Measurements from ENCODE around the gene SLC4A11.

The SLC4A11 gene

GRCh38 chr20:3239026-3239866, at the start of gene SLC4A11:
SLC4A11 (minus strand) TSS chr20:3239190; CDS start chr20:3239137, 53 bp downstream.
- peak in 1 of 2 donors; percentile 36 for DNase-seq (ENCODE audit: low read depth in 2 of 2)

DNA sequence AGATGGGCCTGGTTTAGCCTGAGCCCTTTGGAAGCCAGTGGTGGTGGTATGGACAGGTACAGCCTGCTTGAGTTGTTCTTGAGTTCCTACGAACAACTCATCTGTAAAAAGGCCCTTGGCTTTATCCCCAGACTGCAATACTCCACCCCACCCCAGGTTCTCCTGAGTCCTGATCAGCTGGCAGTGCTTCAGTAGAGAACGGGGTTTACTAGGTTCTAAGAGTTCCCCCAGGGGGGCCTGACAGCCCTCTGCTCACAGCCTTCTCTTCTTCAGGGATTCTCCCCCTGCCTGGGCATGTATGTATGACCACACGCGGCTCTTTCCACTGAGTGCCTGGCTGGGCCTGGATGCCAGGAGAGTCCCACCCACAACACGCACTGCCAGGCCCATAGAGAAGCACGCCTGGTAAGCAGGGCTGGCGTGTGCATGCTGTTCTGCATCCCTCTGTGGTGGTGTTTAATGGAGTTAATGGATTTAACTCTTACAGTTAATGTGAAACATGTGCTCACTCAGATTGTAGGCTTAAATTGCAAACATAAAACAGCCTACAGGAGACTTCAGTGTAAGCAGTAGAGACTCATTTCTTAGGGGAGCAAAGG, 44.3 kb upstream of the SLC4A11 start:
- no peak for DNase-seq (ENCODE audit: low read depth in 2 of 2)

DNA sequence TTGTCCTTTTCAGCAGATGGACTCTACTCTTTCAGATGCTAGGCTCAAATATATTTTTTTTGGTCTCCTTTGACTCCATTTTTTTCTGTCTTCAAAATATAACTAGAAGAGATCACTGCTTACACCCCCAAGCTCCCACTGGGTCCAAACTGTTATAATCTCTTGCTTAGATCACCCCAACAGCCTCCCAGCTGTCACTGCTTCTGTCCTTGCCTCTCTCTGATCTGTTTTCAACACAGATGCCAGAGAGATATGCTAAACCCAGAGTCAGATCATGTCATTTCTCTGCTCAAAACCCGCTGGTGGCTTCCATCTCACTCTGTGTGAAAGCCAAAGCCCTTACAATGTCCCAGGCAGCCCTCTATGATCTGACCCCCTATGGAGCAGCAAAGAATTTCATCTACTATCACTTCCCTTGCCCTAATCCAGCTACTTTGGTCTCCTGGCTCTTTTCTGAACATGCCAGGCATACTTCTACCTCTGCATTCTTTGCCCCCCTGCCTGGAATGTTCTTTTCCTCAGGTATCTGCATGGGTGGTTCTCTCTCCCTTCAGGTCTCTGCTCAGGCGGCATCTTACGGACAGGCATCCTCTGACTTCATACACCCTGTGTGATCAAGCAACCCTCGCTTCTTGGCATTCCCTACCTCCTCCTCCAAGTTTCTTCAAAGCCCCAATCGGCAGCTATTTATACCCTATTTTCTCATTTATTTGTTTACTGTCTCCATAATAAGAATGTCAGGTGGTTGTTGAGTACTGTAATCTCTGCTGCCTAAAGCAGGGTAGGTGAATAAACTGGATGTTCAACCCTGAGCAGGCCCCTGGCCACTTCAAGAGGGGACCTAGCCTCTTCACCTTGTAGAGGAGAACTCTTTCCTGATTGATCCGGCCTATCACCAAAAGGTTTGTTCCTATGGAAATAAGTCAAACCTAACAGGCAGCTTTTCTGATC, 43.6 kb upstream of the SLC4A11 start:
- no peak for DNase-seq (ENCODE audit: low read depth in 2 of 2)

DNA sequence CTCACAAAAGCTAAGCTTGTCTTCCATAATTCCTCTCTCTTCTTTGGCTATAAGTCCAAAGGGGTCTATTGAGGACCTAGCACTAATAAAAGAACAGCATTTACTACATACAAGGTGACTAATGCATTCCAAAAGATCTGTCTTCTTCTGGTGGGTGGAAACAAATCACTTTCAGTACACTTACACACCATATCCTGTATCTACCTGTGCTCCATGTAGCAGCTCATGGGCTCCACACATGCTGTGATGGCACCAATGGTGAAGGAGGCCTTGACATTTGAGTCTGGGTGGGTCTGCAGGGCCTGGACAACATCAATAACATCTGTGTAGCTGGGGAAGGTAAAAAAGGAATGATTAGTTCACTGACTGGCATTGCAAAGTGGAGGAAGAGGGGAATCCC, 42.4 kb upstream of the SLC4A11 start:
- no peak for DNase-seq (ENCODE audit: low read depth in 2 of 2)

GRCh38 chr20:3279761-3280160, 40.8 kb upstream of the SLC4A11 start:
- no peak for DNase-seq (ENCODE audit: low read depth in 2 of 2)

GRCh38 chr20:3277686-3278465, 38.9 kb upstream of the SLC4A11 start:
- DNase-seq (ENCODE audit: low read depth in 2 of 2), result no peak

DNA sequence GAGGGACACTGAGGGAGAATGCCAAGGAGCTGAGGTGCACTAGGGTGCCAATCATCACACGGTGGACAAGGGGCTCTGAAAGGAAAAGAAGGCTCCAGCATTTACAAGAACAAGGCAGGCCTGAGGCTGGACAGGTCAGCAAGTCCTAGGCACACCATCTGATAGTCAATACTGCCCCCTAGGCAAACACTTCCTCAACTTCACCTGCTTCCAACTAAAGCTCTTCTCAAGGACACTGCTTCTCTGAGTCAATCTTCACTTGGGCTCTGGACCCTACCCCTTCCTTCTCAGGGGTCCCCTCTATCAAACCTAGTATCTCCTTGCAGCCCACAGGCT, 37.7 kb upstream of the SLC4A11 start:
- no peak for DNase-seq (ENCODE audit: low read depth in 2 of 2)

GRCh38 chr20:3275966-3276679, 37.1 kb upstream of the SLC4A11 start:
- DNase-seq (ENCODE audit: low read depth in 2 of 2), result no peak

DNA sequence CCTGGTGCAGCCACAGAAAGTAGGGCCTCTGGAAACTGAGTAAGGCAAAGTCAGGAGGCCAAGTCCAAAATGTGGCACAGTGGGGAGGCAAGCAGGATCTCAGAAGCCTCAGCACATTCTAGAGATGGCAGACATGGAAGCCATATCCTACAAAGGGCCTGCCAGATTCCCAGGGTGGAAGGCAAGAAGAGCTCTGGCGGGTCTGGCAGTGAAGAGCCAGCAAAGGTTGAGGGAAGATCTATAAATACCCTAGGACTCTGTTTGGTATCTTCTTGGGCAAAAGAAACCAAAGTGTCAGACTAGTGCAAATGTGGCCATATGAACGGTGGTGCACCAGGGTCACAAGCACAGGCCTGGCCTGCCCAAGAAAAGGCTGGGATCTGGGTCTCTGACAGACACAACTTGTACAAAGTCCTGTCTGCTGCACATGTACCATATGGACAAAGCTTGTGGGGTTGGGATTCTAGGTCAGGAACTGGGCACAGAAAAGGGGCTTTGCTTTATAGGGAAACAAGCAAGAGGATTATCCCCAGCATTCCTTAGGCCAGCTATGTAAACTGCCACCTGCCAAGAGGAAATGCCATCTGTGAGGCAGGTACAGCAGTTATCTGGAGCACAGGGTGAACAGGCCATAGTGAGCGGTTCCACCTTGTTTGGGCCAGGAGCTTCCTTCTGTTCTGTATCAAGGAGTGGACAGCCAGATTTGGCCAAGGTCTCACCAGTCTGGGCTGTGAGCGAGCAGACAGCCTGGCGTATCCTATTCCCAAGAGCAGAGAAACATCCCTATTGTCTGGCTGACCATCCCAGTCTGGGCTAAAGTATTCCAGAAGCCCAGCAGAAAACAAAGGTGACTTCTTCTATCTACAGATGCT, 36.3 kb upstream of the SLC4A11 start:
- no peak for DNase-seq (ENCODE audit: low read depth in 2 of 2)

GRCh38 chr20:3273371-3273770, 34.4 kb upstream of the SLC4A11 start:
- DNase-seq (ENCODE audit: low read depth in 2 of 2), result no peak

- DNase-seq (ENCODE audit: low read depth in 2 of 2), result no peak
These were observed 31.1 kb upstream of the SLC4A11 start for GRCh38 chr20:3270051-3270450.

- DNase-seq (ENCODE audit: low read depth in 2 of 2), result no peak
These were observed 23.6 kb upstream of the SLC4A11 start for GRCh38 chr20:3262566-3262965.

DNA sequence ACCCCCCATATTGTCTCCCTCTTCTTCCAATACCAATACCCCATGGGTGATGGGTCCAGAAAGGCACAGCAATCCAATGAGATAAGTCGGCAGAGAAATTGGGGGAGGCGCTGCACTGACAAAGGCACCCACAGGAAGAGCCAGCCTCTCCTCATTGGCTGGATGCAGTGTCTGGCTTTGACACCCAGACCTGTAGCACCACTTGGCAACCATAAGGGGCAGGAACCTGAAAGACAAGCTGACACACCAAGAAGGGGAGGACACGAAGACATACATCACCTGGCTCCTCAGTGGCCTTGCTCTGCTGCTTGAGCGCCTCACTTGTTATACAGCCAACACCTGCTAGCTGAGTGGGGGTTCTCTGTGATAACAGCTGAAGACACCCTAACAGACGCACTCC, 19.4 kb upstream of the SLC4A11 start:
- DNase-seq (ENCODE audit: low read depth in 2 of 2), result no peak

- DNase-seq (ENCODE audit: low read depth in 2 of 2), result no peak
These were observed 16.7 kb upstream of the SLC4A11 start for GRCh38 chr20:3255728-3256127.

DNA sequence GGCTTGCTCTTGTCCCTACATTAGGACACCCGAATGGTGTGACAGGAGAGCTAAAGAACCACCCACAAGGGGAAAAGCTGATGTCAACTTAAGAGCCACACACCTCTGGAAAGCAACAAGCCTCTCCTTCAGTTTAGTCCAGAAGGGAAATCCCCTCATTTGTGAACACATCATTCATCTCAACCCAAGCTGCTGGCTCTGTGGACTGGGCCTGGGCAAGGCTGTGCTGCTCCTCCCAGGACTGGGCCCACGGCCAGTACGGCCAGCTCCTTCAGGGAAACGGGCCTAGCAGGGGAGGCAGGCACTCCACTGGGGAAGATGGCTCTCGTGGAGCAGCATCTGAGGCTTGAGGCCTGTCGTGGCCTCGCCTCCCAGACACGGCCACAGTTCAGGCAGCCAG, 12.8 kb upstream of the SLC4A11 start:
- no peak for DNase-seq (ENCODE audit: low read depth in 2 of 2)

DNA sequence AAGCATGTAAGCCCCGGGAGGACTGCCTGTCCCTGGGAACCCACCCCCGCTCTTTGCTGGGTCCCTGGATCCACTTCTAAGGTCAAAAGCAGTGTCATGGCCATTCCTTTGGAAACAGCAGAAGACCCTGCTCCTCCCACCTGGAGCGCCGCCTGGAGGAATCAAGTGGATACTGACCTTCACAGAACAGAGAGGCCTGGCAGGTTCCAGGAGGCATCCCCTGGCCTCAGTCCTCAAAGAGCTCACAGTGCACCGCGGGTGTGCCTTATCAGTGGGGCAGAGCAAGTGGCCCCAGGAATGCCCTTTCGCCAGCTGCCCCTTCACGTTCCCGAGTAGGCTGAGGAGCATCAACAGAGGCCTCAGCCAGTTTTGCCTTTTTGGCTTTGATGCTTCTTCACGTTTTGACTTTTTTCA, 11.1 kb upstream of the SLC4A11 start:
- no peak for DNase-seq (ENCODE audit: low read depth in 2 of 2)

DNA sequence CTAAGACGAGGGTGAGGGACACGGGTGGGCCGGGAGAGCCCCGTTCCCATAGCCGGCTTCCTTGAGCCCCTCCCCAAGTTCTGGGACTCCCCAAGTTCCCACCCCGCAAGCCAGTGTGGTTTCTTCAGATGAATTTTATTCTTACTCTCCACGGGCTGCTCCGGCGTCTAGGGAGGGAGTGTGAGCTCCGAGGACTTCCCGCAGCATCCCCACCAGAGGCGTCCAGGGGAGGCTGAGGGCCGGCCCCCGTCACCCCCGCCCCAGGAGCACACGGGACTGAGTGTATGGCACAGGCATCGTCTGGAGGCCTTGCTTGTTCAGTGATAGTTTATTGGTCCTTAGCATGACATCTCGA, 10.0 kb upstream of the SLC4A11 start:
- no peak for DNase-seq (ENCODE audit: low read depth in 2 of 2)

DNA sequence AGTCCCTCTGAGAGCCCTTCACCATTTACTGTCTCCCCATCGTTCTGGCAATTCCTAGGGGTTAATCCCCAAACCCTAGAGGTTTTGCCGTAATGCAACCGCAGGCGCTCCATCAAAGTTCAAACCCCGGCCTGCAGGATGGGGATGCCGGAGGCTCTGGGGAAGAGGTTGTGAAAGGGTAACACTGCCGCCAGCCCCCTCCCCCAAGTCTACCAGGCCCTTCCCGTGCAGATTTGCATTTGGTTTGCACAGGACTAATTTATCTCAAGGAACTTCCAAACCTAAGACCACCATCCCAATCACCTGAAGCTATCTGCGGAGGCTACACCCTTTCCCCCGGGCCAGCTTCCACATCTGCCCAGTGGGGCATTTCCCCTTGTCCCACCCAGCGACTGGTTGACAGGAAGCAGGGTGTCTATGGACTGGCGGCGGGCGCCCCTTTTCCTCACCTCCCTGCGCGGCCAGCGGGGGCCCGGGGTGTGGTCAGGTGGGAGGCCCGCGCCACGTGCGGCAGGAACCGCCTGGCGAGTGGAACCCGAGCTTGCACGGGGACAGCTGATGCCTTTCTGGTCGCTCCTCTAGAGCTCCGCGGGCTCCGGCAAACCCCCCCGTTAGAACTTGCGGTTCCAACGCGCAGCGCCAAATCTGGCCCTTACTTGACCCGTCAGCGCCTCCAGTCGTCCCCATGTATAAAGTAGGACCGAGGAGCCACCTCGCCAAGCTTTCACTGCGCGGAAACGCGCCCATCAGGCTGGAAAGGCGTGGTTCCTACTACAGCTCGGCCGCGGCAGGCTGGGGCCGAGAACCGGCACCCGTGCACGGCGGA, 9.4 kb upstream of the SLC4A11 start:
- no peak for DNase-seq (ENCODE audit: low read depth in 2 of 2)

GRCh38 chr20:3247638-3248037, 8.6 kb upstream of the SLC4A11 start:
- no peak for DNase-seq (ENCODE audit: low read depth in 2 of 2)

Measured in stimulated activated CD4-positive, alpha-beta T cell treated with anti-CD3 and anti-CD28 coated beads, Interleukin-1b, Interleukin-23, amount 100 ng/mL, for 4 hours (primary cell).